Left forelimb (tissue), 1 donor: ENCODE results near the gene CCZ1B.
"Not testable (repeated sequence)": the region's sequence is repeated elsewhere in the genome, so short reads cannot be mapped to it uniquely, and the experiment has no call there.

ENCODE experiments used
- DNase-seq: peaks from one replicate; pipeline ENCODE4 v3.0.0-alpha.2; 2018; ENCODE audit warnings: low spot score

Gene CCZ1B

GRCh38 chr7:6831018-6831725, 5.1 kb upstream of the CCZ1B start:
- DNase-seq, result no peak

- DNase-seq, result not testable (repeated sequence)
These were observed 4.0 kb upstream of the CCZ1B start for GRCh38 chr7:6830026-6830425.

DNA sequence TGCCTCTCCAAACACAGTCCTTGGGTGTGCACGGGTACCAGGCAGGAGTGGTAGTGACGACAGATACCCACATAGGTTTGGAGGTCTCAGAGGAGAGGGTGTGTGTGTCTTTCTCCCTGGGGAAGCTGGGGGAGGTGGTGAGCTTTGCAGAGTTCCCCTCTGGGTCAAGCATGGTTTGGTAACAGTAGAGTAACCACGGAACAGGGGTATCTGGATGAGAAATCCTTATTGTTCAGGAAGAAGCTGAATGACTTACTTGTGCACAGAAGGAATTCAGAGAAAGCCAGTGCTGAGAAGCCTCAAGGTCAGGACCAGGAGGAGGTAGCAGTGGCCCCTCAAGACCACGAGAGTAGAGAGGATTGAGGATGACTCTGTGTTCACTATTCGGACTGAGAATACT, 3.5 kb upstream of the CCZ1B start:
- DNase-seq, result not testable (repeated sequence)

GRCh38 chr7:6827180-6827579, 1.1 kb upstream of the CCZ1B start:
- not testable (repeated sequence) for DNase-seq

DNA sequence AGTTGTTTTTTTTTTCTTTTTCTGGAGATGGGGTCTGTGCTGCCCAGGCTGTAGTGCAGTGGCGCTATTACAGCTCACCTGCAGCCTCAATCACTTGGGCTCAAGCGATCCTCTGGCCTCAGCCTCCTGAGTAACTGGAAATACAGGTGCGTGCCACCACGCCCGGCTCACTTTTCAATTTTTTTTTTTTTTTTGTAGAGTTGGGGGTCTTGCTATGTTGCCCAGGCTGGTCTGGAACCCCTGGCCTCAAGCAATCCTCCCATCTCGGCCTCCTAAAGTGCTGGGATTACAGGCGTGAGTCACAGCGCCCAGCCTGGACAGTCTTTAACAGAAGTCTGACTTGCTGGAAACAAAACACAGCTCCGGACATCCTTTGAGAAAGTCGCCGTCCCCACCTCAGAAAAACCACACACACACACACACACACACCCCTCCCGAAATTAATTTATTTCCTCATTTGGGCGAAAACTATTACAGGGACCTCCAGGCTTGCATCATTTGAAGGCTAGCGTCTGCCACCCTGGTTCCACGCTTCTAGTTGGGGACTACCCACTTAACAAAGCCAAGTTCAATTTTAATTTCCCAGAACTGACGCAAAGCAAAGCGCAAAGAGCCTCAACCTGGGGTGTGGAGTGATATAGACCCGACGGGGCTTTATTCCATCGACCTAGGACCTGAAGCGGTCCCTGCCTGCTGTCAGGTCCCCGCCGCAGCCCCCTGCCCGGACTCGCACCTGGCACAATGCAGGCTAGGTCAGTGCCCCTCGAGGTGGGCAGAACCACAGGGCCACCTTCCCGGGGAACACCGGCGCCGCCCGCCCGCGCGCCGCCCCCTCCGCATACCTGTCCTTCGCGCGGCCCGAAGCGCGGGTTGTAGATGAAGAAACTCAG, 594 bp downstream of the CCZ1B start:
- DNase-seq, result not testable (repeated sequence)

DNA sequence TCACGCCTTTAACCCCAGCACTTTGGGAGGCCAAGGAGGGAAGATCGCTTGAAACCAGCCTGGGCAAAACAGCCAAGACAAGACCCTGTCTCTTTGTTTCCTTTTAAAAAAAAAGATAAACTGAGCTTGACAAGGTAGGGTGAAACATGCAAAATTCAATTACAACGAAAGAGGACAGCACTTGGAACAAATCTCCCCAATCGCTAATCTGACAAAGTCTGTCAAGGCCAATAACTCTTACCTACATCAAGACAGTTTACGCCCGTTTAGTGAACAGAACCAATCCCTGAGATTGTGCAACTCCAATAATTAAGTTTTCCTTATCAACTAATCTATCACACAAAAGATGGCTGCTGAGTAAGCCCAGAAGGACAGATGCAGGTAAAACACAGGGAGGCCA, 4.5 kb downstream of the CCZ1B start:
- DNase-seq, result not testable (repeated sequence)

- DNase-seq, result not testable (repeated sequence)
These were observed 10.6 kb downstream of the CCZ1B start for GRCh38 chr7:6815470-6815869.

- DNase-seq, result not testable (repeated sequence)
These were observed 13.1 kb downstream of the CCZ1B start for GRCh38 chr7:6813011-6813410.

DNA sequence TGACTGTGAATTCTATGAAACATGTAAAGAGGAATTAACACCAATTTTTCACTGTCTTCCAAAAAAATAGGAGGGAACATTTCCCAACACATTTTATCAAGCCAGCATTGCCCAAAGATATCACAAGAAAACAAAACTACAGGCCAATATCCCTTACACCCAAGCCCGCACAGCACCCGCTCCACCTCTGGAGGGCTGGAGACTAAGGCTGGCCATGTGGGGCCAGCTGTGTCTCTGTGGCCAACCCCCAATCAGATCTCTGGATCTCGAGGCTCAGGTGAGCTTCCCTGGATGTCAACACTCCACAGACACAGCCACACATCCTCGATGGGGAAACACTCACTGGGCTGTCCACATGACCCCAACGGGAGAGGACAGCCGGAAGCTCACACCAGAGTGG, 18.1 kb downstream of the CCZ1B start:
- DNase-seq, result not testable (repeated sequence)

DNA sequence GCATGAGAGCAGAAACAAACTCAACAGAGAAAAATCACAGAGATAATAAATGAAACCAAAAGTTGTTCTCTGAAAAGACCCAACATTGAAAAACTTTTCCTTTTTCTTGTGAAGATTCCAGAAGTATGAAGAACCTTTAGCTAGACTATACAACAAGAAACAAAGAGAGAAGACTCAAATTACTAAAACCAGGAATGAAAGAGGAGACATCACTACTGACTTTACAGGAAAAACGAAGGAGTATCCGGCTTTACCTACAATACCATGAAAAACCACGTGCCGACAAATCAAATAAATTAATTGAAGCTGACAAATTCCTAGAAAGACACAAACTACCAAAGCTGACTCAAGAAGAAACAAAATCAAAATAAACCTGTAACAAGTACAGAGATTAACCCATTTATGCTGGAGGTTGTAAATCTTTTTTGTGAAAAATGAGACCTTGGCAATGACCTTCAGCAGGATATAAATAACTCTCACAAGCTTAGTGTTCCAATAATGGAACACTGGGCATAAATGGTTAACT, 18.6 kb downstream of the CCZ1B start:
- DNase-seq, result not testable (repeated sequence)

GRCh38 chr7:6800331-6800730, 25.7 kb downstream of the CCZ1B start:
- DNase-seq, result not testable (repeated sequence)

DNA sequence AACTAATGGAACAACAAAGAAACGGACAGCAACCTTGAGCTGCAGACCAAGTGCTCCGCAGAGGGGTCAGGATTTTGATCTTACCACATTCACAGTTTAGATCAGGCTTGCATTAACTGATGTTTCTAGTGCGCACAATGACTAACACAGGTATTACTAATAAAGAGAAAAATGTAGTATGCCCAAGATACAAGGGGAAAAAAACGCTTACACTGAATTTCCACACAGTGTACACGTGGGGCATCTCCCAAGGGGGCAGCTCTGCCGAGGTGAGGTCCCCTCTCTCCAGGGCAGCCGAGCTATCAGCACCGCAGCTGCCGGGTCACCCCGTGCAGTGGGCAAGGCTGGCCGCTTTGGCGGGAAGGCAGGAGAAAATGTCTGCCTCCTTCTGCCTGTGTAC, 26.2 kb downstream of the CCZ1B start:
- not testable (repeated sequence) for DNase-seq

GRCh38 chr7:6798047-6798446, 28.0 kb downstream of the CCZ1B start:
- not testable (repeated sequence) for DNase-seq

DNA sequence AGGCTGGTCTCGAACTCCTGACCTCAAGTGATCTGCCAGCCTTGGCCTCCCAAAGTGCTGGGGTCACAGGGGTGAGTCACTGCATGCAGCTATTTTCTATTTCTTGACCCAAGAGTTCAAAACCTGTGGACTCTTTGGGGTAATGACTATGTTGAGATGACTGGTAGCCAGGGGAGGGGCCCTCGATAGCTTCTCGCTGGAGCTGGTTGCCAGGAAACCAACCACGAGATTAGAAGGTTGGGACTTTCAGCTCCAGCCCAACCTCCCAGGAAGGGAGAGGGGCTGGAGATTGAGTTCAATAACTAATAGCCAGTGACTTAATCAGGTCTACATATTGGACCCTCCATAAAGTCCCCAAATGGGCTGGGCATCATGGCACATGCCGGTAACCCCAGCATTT, 28.9 kb downstream of the CCZ1B start:
- not testable (repeated sequence) for DNase-seq

DNA sequence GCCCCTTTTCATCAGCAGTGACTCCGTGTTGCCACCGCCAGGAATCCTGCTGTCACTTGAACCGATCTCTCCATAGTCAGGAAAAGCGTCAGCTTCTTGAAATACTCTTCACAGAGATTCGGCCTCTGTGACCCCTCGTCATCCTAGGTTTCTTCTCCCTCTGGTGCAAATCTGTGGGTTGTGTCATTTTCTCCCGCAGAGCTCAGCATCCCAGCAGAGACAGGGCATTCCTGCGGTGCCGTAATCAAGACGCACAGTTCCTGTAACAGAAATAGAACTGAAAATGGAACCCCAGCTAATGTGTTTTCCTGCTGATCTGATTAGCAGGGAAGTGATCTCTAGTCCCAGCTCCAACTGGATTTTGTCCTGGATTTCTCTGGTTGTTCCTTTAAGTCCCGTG, 31.8 kb downstream of the CCZ1B start:
- not testable (repeated sequence) for DNase-seq

- not testable (repeated sequence) for DNase-seq
These were observed 33.8 kb downstream of the CCZ1B start for GRCh38 chr7:6792113-6792872.

DNA sequence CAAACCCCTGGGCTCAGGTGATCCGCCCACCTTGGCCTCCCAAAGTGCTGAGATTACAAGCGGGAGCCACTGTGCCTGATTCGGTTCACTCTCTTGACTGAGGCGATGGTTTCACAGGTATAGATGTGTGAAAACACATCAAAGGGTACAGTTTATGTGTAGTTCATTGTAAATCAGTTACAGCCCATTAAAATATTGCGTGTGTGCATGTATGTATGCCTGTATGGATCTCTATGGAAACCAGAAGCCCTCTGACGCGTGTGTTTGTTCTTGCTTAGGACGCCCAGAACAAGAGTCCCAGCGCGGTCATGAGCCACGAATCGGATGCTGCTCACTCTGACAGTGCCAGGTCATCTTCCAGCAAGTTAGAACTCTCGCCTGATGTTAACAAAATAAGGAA, 36.7 kb downstream of the CCZ1B start:
- DNase-seq, result not testable (repeated sequence)

GRCh38 chr7:6781581-6781980, 44.5 kb downstream of the CCZ1B start:
- not testable (repeated sequence) for DNase-seq

DNA sequence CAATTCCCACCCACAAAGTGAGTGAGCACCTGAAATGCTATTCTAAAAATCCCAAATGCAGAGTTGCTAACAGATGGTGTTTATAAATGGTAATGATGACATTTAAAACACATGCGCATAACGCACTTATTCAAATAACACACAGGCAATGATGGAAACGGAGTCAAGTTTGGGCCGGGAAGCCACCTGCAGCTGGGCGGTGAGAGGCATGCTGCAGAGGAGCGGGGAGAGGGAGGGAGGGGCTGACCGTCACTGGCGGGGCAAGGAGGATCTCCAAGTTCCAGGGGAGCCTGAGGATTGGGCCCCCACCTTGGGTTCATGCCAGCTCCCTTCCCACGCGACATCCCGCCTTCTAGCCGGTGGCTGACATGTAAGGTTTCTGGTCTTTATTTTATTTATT, 64.9 kb downstream of the CCZ1B start:
- DNase-seq, result not testable (repeated sequence)

DNA sequence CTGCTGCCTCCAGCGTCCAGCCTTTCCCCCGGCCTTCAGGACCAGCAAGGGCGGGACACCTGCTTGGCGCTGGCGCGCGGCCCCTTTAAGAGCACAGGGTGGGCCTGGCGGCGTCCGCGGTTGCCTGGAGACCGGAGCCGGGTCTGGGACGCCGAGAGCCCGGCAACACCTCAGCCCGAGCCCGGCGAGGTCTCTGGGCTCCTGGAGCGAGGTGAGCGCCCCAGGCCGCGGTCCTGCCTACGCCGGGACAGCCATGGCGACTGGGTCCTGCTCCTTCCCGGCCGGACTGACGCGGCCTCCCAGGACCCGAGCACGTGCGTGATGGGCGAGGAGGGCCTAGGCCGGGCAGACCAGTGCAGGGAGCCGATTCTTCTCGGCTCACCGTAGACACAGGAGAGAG, 72.1 kb downstream of the CCZ1B start, which contains the start of gene RSPH10B2:
TSS of gene RSPH10B2 (plus strand) at position 140 of the 400 bp plus-strand sequence. CDS start 3,575 bp downstream, outside the sequence.
- DNase-seq, result not testable (repeated sequence)

DNA sequence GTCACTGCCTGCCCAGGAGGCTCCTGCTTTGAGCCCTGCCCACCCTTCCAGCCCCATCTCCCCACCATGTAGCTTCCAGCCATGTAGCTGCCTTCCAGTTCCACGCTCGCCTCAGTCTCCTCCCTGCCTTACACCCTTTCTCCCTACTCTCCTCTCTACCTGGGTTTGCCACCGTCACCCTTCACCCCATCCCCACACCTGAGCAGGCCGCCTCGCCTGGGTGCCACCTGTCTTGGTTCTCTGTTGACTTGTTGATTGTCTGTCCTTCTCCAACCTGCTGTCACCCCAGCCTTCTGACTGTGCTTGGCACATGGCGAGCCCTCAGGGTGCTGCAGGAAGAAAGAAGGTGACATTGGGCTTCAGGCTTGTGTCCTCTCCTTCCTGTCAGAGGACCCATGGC, 75.9 kb downstream of the CCZ1B start:
- DNase-seq, result not testable (repeated sequence)

GRCh38 chr7:6749335-6749734, 76.7 kb downstream of the CCZ1B start:
- not testable (repeated sequence) for DNase-seq
